WTC11 (cell line): ENCODE measurements around the gene CDR2. TPM values are rescaled to one million over a fixed set of nuclear protein-coding genes. Genes with fewer than 3 reads are reported as not detected.
A peak's percentile ranks its signal among the peaks of the same experiment; 100 is the strongest.

Experiments
- ATAC-seq: fragments of 200-7000 bp; cut with Tn5 transposase; 2 replicates; pipeline ENCODE4 v1.10.0; 2021; ENCODE audit warnings: mild to moderate bottlenecking, moderate library complexity
- CTCF ChIA-PET: fragments of 300-600 bp; sonication (Branson Sonifier 250); formaldehyde crosslinking; loops from one replicate; lab custom pipeline; 2021; ENCODE audit warnings: antibody characterized with exemption; lab: Charles Lee
- POLR2A ChIA-PET: fragments of 350-600 bp; sonication (Branson Sonifier 250); formaldehyde crosslinking; loops from one replicate; lab custom pipeline; 2021; ENCODE audit warnings: antibody characterized with exemption; lab: Charles Lee
- DNase-seq: peaks from one replicate; pipeline ENCODE4 v3.0.0; 2021; ENCODE audit warnings: low spot score
- H3K27ac Mint-ChIP-seq: 2 replicates; pipeline ENCODE4 v1.8.0; 2021; ENCODE audit warnings: mixed read lengths
- H3K27me3 Mint-ChIP-seq: 2 replicates; pipeline ENCODE4 v1.8.0; 2021; ENCODE audit warnings: low read depth, mild to moderate bottlenecking, moderate library complexity, mixed read lengths
- H3K36me3 Mint-ChIP-seq: 2 replicates; pipeline ENCODE4 v1.8.0; 2021; ENCODE audit warnings: mixed read lengths
- H3K4me1 Mint-ChIP-seq: 2 replicates; pipeline ENCODE4 v1.8.0; 2022; ENCODE audit warnings: mixed read lengths
- H3K4me3 Mint-ChIP-seq: 2 replicates; pipeline ENCODE4 v1.8.0; 2021; ENCODE audit warnings: mild to moderate bottlenecking, moderate library complexity, mixed read lengths
- H3K9me3 Mint-ChIP-seq: 2 replicates; pipeline ENCODE4 v1.8.0; 2021; ENCODE audit warnings: mixed read lengths
- ATF2 ChIP-seq: sonication (generic); formaldehyde crosslinking; IDR thresholded peaks from 2 replicates; pipeline ENCODE4 v1.8.1; 2022; ENCODE audit warnings: low read depth, missing genetic modification reagents, borderline replicate concordance
- ATF3 ChIP-seq: sonication (generic); formaldehyde crosslinking; conservative IDR thresholded peaks from 2 replicates; pipeline ENCODE4 v1.8.1; 2022; ENCODE audit warnings: mild to moderate bottlenecking, missing genetic modification reagents
- E2F1 ChIP-seq: sonication (generic); formaldehyde crosslinking; IDR thresholded peaks from 2 replicates; pipeline ENCODE4 v1.8.0; 2022; ENCODE audit warnings: mild to moderate bottlenecking, missing genetic modification reagents
- E2F4 ChIP-seq: sonication (generic); formaldehyde crosslinking; IDR thresholded peaks from 2 replicates; pipeline ENCODE4 v1.8.1; 2022; ENCODE audit warnings: low read depth, mild to moderate bottlenecking, moderate library complexity, missing genetic modification reagents, borderline replicate concordance
- ESRRA ChIP-seq: sonication (generic); formaldehyde crosslinking; IDR thresholded peaks from 2 replicates; pipeline ENCODE4 v1.8.1; 2022; ENCODE audit warnings: mild to moderate bottlenecking, missing genetic modification reagents, borderline replicate concordance
- FOXP4 ChIP-seq: sonication (generic); formaldehyde crosslinking; IDR thresholded peaks from 2 replicates; pipeline ENCODE4 v1.8.0; 2022; ENCODE audit warnings: mild to moderate bottlenecking, missing genetic modification reagents
- GABPB1 ChIP-seq: sonication (generic); formaldehyde crosslinking; IDR thresholded peaks from 2 replicates; pipeline ENCODE4 v1.8.1; 2023; ENCODE audit warnings: mild to moderate bottlenecking, missing genetic modification reagents
- IRF2 ChIP-seq: sonication (generic); formaldehyde crosslinking; IDR thresholded peaks from 2 replicates; pipeline ENCODE4 v1.8.0; 2022; ENCODE audit warnings: low read depth, missing genetic modification reagents, borderline replicate concordance
- NR3C1 ChIP-seq: sonication (generic); formaldehyde crosslinking; conservative IDR thresholded peaks from 2 replicates; pipeline ENCODE4 v1.8.1; 2023; ENCODE audit warnings: low read depth, mild to moderate bottlenecking, missing genetic modification reagents
- PRRX2 ChIP-seq: fragments of 250-450 bp; sonication (Bioruptor Pico); IDR thresholded peaks from 2 replicates; pipeline ENCODE4 v1.8.0; 2021; ENCODE audit warnings: mild to moderate bottlenecking
- RELA ChIP-seq: sonication (generic); formaldehyde crosslinking; IDR thresholded peaks from 2 replicates; pipeline ENCODE4 v1.8.1; 2022; ENCODE audit warnings: missing genetic modification reagents, mild to moderate bottlenecking, borderline replicate concordance
- SP1 ChIP-seq: sonication (generic); formaldehyde crosslinking; conservative IDR thresholded peaks from 2 replicates; pipeline ENCODE4 v1.8.1; 2022; ENCODE audit warnings: missing genetic modification reagents
- STAT6 ChIP-seq: sonication (generic); formaldehyde crosslinking; conservative IDR thresholded peaks from 2 replicates; pipeline ENCODE4 v1.8.1; 2023; ENCODE audit warnings: mild to moderate bottlenecking, low read depth, missing genetic modification reagents, moderate library complexity
- USF2 ChIP-seq: sonication (generic); formaldehyde crosslinking; IDR thresholded peaks from 2 replicates; pipeline ENCODE4 v1.8.1; 2023; ENCODE audit warnings: mild to moderate bottlenecking, missing genetic modification reagents, moderate library complexity
- ZNF219 ChIP-seq: sonication (generic); formaldehyde crosslinking; IDR thresholded peaks from 2 replicates; pipeline ENCODE4 v1.8.0; 2023; ENCODE audit warnings: missing genetic modification reagents, mild to moderate bottlenecking, borderline replicate concordance
- ZNF532 ChIP-seq: fragments of 250-450 bp; sonication (Bioruptor Pico); IDR thresholded peaks from 2 replicates; pipeline ENCODE4 v1.9.0; 2021; ENCODE audit warnings: mild to moderate bottlenecking, borderline replicate concordance
- total RNA-seq: library from RNA; stranded (reverse); gene quantifications from 3 replicates; pipeline ENCODE4 v1.2.3, GENCODE V29; 2021

Gene CDR2
- total RNA-seq, 1 experiment from 2014 or later: 40.9 TPM

GRCh38 chr16:22359679-22360078 is 14.7 kb downstream of the CDR2 start:
- Mint-ChIP-seq H3K9me3 (peaks cover 6% of the 10 kb centered on the region; the same call in 1 of the 2 replicates), H3K4me1 (peaks cover 28% of the 10 kb centered on the region), H3K36me3 (peaks cover 34% of the 10 kb centered on the region), H3K27me3 (no peaks in the 10 kb centered on the region), H3K27ac (peak overlapping the region; percentile 48), H3K4me3 (no peak overlapping the region)
- POLR2A ChIA-PET: no interaction called here
- TF ChIP-seq ZNF532 (CRISPR knock-in tag): no peak
- no peak for TF ChIP-seq FOXP4 (CRISPR knock-in tag)
- no peak for ATAC-seq
- CTCF ChIA-PET: no interaction called here
- DNase-seq: no peak

GRCh38 chr16:22358000-22358399 is 16.4 kb downstream of the CDR2 start:
- POLR2A ChIA-PET: interaction anchor here (0.5 kb wide), 1 partner anchor 88 kb away, joined by 4 read pairs; no protein-coding TSS in a partner anchor
- no peak for ATAC-seq
- Mint-ChIP-seq H3K4me1 (peaks cover 44% of the 10 kb centered on the region), H3K9me3 (peaks cover 6% of the 10 kb centered on the region; the same call in 1 of the 2 replicates), H3K4me3 (no peak overlapping the region), H3K27ac (peak overlapping the region; percentile 95), H3K36me3 (peaks cover 17% of the 10 kb centered on the region), H3K27me3 (no peaks in the 10 kb centered on the region)
- CTCF ChIA-PET: interaction anchor here (0.5 kb wide), 1 partner anchor 78 kb away, joined by 3 read pairs; no protein-coding TSS in a partner anchor
- no peak for DNase-seq
- TF ChIP-seq RELA (CRISPR knock-in tag): no peak
- TF ChIP-seq E2F4: no peak
- TF ChIP-seq ATF2 (CRISPR knock-in tag): no peak
- TF ChIP-seq STAT6 (CRISPR knock-in tag): no peak
- TF ChIP-seq IRF2: no peak
- no peak for TF ChIP-seq PRRX2 (CRISPR knock-in tag)
- TF ChIP-seq ZNF219: no peak
- TF ChIP-seq USF2: no peak
- no peak for TF ChIP-seq GABPB1 (CRISPR knock-in tag)
- no peak for TF ChIP-seq ESRRA (CRISPR knock-in tag)
- TF ChIP-seq E2F1 (CRISPR knock-in tag): no peak
- no peak for TF ChIP-seq NR3C1 (CRISPR knock-in tag)
- TF ChIP-seq SP1 (CRISPR knock-in tag): no peak
- TF ChIP-seq ATF3 (CRISPR knock-in tag): no peak
- no peak for TF ChIP-seq FOXP4 (CRISPR knock-in tag)
